Panc1 (cell line): ENCODE data around the gene SUCLA2. TPM values are rescaled to one million over a fixed set of nuclear protein-coding genes. Genes with fewer than 3 reads are reported as not detected.

Experiments
- ATAC-seq: fragments of 200-7000 bp; cut with Tn5 transposase; 2 replicates; pipeline ENCODE4 v1.9.1; 2020; ENCODE audit warnings: mild to moderate bottlenecking, moderate library complexity
- BruUV-seq: library from RNA; stranded (reverse); fragments of 400-500 nt; replicated peaks from 2 replicates; lab custom pipeline; 2021; lab: Mats Ljungman, UMichigan
- CTCF ChIA-PET: fragments of 300-600 bp; sonication (Branson Sonifier 250); formaldehyde crosslinking; loops from one replicate; lab custom pipeline; 2022; ENCODE audit warnings: antibody characterized with exemption; lab: Charles Lee
- POLR2A ChIA-PET: fragments of 300-600 bp; sonication (Branson Sonifier 250); formaldehyde crosslinking; loops from one replicate; lab custom pipeline; 2022; ENCODE audit warnings: antibody characterized with exemption; lab: Charles Lee
- DNase-seq: peaks from one replicate; pipeline ENCODE4 v3.0.0-alpha.2; 2010; ENCODE audit warnings: low read depth, low spot score
- H3K27ac ChIP-seq: 2 replicates; pipeline ENCODE4 v1.5.1; 2011; ENCODE audit warnings: mild to moderate bottlenecking, low read length, inconsistent platforms
- H3K27me3 ChIP-seq: fragments of 200-500 bp; sonication (Bioruptor generic); 2 replicates; pipeline ENCODE4 v1.6.0; 2014; ENCODE audit warnings: low read length, inconsistent platforms; ENCODE audit not compliant: control insufficient read depth, insufficient read depth
- H3K36me3 ChIP-seq: fragments of 200-500 bp; sonication (Bioruptor generic); 2 replicates; pipeline ENCODE4 v1.5.1; 2014; ENCODE audit warnings: inconsistent platforms, mild to moderate bottlenecking, low read length, moderate library complexity; ENCODE audit not compliant: control insufficient read depth, insufficient read depth
- H3K4me1 ChIP-seq: 2 replicates; pipeline ENCODE4 v1.5.1; 2011; ENCODE audit warnings: inconsistent platforms, mild to moderate bottlenecking, low read length, moderate library complexity; ENCODE audit not compliant: control insufficient read depth, insufficient read depth
- H3K4me3 ChIP-seq, 2 experiments: 2 replicates each; pipeline ENCODE4 v1.5.1; 2011 to 2012; ENCODE audit warnings: low read depth in 2 of 2, low read length in 2 of 2, mild to moderate bottlenecking in 2 of 2, inconsistent platforms in 1 of 2, moderate library complexity in 1 of 2
- H3K9me3 ChIP-seq: fragments of 200-500 bp; sonication (Bioruptor generic); 2 replicates; pipeline ENCODE4 v1.5.1; 2014; ENCODE audit warnings: low read depth, mild to moderate bottlenecking, inconsistent platforms, low read length, moderate library complexity; ENCODE audit not compliant: control insufficient read depth, insufficient read depth
- CTCF ChIP-seq: fragments of 450-650 bp; IDR thresholded peaks from 2 replicates; pipeline ENCODE4 v1.5.1; 2017; ENCODE audit warnings: mild to moderate bottlenecking
- POLR2AphosphoS5 ChIP-seq: IDR thresholded peaks from 2 replicates; pipeline ENCODE4 v1.6.1; 2012; ENCODE audit warnings: mild to moderate bottlenecking, low read depth, low read length, moderate library complexity
- REST ChIP-seq, 2 experiments: IDR thresholded peaks; 2 replicates each; pipeline ENCODE4 v1.6.1; 2011 to 2012; ENCODE audit warnings: low read depth in 2 of 2, control low read depth in 1 of 2, low read length in 1 of 2, mild to moderate bottlenecking in 1 of 2, moderate library complexity in 1 of 2; ENCODE audit not compliant: insufficient read depth in 1 of 2
- SIN3A ChIP-seq: IDR thresholded peaks from 2 replicates; pipeline ENCODE4 v1.6.1; 2012; ENCODE audit warnings: low read depth, mild to moderate bottlenecking, low read length, moderate library complexity, borderline replicate concordance; ENCODE audit not compliant: insufficient read depth
- TCF7L2 ChIP-seq: IDR thresholded peaks from 2 replicates; pipeline ENCODE4 v1.6.1; 2011; ENCODE audit warnings: mild to moderate bottlenecking, low read depth, low read length, inconsistent platforms
- in situ Hi-C: cut with HindIII; loops from 2 replicates; pipeline ENCODE4 v1.10.0; 2016; ENCODE audit warnings: low sequenced_read_pairs, low pct_unique_long_range_greater_than_20kb
- intact Hi-C: fragments of 100-400 bp; cut with micrococcal nuclease; formaldehyde crosslinking; loops from one replicate; pipeline ENCODE4 v1.10.0; 2022; ENCODE audit not compliant: unreplicated experiment
- total RNA-seq: library from RNA; stranded (reverse); gene quantifications from one replicate; pipeline ENCODE4 v1.2.1, GENCODE V29; 2021; ENCODE audit not compliant: unreplicated experiment

SUCLA2 gene
- total RNA-seq, 1 experiment from 2014 or later = 28.1 TPM

- ChIA-PET CTCF (no interaction called here), POLR2A (no interaction called here)
- intact Hi-C loops = no loop called here
- Histone ChIP-seq H3K27me3 (no peaks in the 10 kb centered on the region), H3K4me1 (no peaks in the 10 kb centered on the region), H3K9me3 (no peaks in the 10 kb centered on the region), H3K27ac (no peak overlapping the region), H3K4me3 (no peak overlapping the region), H3K36me3 (no peaks in the 10 kb centered on the region)
- DNase-seq (no peak), ATAC-seq (no peak)
- no TSS peak for BruUV-seq
- TF ChIP-seq POLR2AphosphoS5 (no peak), REST (IDR thresholded peaks at IDR 0.05; ENCODE audit: insufficient read depth in 1 of 2, low read depth in 2 of 2, low read length in 1 of 2) (no peak), TCF7L2 (no peak), CTCF (no peak), SIN3A (no peak)
- in situ Hi-C loops = no loop called here
Measured at GRCh38 chr13:48018637-48019036, 17.6 kb upstream of the SUCLA2 start.

- H3K27ac ChIP-seq = no peak overlapping the region
- no peak for TF ChIP-seq SIN3A
- in situ Hi-C loops = no loop called here
- CTCF ChIA-PET = no interaction called here
- no peaks in the 10 kb centered on the region for H3K36me3 ChIP-seq
- POLR2A ChIA-PET = no interaction called here
- H3K4me1 ChIP-seq = no peaks in the 10 kb centered on the region
- no TSS peak for BruUV-seq
- no peak overlapping the region for H3K4me3 ChIP-seq
- intact Hi-C loops = no loop called here
- ATAC-seq = no peak
- DNase-seq = no peak
- H3K27me3 ChIP-seq = no peaks in the 10 kb centered on the region
- H3K9me3 ChIP-seq = no peaks in the 10 kb centered on the region
Measured at GRCh38 chr13:48014359-48014758, 13.3 kb upstream of the SUCLA2 start.

- POLR2A ChIA-PET = no interaction called here
- ATAC-seq = no peak
- Histone ChIP-seq H3K9me3 (no peaks in the 10 kb centered on the region), H3K4me3 (no peak overlapping the region), H3K4me1 (no peaks in the 10 kb centered on the region), H3K27ac (no peak overlapping the region), H3K36me3 (no peaks in the 10 kb centered on the region), H3K27me3 (no peaks in the 10 kb centered on the region)
- in situ Hi-C loops = no loop called here
- TF ChIP-seq CTCF = no peak
- no peak for TF ChIP-seq SIN3A
- TF ChIP-seq REST (IDR thresholded peaks at IDR 0.05; ENCODE audit: insufficient read depth in 1 of 2, low read depth in 2 of 2, low read length in 1 of 2) = no peak
- no TSS peak for BruUV-seq
- no peak for DNase-seq
- CTCF ChIA-PET = no interaction called here
- intact Hi-C loops = no loop called here
Measured at GRCh38 chr13:48012668-48013067, 11.6 kb upstream of the SUCLA2 start.
